ENCODE measurements around the gene ZNF514.

- TF ChIP-seq CTCF (conservative IDR thresholded peaks at IDR 0.05) (no peak), EZH2 (IDR thresholded peaks at IDR 0.05; ENCODE audit: low read depth) (no peak)
Measured at GRCh38 chr2:95143838-95144237, 15.8 kb downstream of the ZNF514 start.
